Central memory CD4-positive, alpha-beta T cell (primary cell): ENCODE measurements around the gene TLCD3A.
"Not testable (repeated sequence)": the region's sequence is repeated elsewhere in the genome, so short reads cannot be mapped to it uniquely, and the experiment has no call there.

Experiments used
- DNase-seq: peaks from one replicate; pipeline ENCODE4 v3.0.0; 2022

Gene TLCD3A

DNA sequence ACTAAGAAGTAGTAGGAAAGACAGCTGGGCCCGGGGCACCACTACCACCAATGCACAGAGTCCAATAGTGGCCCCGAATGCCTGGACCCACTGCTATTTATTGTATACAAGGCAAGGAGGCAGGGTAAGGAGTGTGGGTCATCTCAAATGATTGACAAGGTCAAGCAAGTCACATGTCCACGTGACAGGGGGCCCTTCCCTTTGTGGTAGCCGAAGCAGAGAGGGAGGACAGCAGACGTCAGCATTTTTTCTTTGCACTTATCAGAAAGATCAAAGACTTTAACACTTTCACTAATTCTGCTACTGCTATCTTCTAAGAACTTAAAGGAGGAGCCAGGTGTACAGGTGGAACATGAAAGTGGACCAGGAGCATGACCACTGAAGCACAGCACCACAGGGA, 24.3 kb upstream of the TLCD3A start:
- no peak for DNase-seq

DNA sequence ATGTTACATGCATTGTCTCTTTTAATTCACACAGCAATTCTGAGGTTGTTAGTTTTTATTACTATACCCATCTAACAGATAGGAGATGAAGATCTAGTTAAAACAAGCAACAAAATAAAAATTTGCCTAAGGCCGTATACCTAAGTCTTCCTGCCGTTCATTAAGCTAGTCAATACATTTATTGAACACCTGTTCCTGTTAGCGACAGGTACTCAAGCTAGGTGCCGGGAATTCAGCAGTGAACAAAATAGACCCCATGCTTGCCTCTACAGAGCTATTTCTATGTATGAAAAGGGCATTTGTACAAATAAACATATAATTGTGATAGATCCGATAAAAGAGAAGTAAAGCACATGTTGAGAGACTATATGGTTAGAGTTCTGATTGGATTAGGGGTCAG, 14.3 kb upstream of the TLCD3A start:
- DNase-seq, result no peak

DNA sequence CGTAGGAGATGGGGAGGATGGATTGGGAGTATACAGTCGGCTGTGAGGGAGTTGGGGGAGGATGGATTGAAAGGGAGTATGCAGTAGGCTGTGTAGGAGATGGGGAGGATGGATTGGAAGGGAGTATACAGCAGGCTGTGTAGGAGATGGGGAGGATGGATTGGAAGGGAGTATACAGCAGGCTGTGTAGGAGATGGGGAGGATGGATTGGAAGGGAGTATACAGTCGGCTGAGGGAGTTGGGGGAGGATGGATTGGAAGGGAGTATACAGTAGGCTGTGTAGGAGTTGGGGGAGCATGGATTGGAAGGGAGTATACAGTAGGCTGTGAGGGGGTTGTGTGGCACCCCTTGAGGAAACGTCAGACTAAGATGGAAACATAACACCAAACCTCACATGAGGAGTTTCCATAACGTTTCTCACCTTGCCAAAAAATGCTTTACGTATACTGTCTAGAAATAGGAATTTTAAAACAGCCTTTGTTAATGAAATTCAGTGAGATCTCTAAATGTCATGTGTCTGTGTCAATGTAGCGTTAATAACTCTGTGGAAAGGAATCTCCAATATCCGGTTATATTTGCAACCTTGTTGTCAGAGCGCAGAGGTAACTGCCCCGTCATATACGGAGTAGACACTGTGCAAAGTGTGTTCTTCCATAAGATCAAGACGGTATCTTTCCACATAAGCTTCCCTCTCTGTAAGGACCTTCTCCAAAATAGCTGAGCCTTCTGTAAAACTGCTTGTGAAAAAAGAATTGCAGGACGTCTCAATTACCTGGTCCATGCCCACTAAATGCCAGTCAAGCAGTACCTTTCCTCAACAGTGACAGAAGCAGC, 11.5 kb upstream of the TLCD3A start:
- DNase-seq, result no peak

DNA sequence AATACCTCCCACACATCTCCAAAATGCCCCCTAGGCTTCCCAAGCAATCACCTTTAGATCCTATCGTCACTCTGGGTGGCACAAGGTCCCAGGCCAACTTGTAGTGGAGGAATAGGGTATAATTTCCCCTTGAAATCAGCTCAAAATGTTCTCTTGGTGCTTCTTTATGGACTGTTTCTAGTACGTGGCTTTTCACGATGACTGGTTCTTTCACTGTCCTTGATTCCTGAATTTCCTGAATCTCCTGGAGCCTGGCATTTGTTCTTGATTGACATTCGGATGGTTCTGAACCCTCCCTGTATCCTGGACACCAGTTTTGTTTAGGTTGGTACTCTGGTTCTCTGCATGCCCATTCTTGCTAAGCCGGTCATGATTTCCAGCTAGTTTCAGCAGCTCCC, 10.9 kb upstream of the TLCD3A start:
- DNase-seq, result no peak

DNA sequence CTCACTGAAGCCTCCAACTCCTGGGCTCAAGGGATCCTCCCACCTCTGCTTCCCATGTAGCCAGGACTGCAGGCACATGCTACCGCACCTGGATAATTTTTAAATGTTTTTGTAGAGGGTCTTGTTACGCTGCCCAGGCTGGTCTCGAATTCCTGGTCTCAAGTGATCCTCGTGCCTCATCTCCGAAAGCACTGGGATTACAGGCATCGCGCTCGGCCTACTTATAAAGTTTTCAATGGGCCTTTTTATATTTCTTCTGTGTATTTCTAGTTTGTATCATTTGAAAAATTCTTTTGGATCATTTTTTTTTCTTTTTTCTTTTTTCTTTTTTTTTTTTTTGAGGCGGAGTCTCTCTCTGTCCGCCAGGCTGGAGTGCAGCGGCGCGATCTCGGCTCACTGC, 7.3 kb upstream of the TLCD3A start:
- no peak for DNase-seq

DNA sequence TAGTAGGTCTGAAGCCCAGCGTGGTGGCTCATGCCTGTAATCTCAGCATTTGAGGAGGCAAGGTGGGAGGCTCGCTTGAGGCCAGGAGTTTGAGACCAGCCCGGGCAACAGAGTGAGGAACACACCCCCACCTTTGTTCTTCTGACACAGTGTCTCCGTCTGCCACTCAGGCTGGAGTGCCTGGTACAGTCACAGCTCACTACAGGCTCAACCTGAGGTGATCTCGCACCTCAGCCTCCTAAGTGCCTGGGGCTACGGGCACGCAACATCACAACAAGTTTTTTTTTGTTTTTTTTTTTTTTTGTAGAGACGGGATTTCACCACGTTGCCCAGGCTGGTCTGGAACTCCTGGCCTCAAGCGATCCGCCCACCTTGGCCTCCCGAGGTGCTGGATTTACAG, 6.7 kb upstream of the TLCD3A start:
- no peak for DNase-seq

DNA sequence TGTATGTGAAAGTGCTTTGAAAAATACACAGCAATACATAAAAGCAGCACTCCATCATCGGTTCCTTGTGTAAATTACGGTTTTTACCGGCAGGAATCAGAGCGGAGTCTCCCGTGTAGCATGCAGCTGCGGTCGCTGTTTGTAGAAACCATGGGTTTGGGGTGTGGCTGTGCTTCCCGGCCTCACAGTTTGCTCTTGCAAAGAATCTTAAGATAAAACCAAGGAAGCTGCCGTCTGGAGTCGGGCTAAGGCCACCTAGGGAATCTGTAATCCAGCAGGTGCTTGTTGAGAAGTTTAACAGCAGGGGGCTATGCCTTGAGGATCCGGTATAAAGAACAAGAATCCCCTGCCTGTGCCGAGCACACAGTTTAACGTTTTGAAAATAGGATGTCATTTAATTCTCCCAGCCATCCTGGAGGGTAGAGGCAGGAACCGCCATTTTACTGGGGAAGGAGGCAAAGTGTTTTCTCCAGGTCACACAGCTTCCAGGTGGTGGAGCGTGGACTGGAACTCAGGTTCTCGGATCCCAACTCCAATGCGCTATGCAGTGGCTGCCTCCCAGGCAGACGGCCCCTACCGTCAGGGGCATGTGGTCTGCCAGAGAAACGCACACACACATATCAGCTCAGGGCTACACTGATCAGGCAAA, 6.0 kb upstream of the TLCD3A start:
- DNase-seq, result no peak

DNA sequence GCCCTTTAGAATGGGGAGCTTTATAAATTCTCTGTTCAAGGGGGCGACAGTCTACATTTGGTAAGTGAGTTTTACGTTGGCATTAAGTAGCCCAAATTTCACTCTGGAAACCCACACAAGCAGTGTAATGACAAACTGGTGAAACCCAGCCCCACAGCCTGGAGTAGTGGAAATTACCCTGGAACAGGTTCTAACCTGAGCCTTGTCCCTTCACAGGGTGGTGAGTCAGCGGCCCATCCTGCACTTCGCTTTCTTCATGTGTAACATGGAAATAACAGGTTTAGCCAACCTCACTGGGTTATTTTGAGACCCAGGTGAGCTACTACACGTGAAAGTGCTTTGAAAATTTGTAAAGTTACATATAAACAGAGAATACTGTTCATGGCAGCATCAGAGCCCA, 3.5 kb upstream of the TLCD3A start:
- DNase-seq, result no peak

DNA sequence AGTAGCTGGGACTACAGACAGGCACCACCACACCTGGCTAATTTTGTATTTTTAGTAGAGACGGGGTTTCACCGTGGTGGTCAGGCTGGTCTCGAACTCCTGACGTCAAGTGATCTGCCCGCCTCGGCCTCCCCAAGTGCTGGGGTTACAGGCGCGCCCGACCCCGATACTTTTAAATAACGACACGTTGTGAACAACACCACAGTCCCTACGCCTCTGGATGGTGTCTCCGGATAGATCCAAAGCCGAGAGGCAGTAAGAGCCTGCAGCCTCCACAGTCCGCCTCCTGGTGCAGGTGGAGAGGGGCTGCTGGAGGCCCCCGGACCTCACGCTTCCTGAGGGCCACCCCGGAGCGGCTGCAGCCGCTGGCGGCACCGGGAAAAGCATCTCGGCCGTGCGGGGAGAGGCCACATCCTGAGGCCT, 741 bp upstream of the TLCD3A start:
- no peak for DNase-seq

DNA sequence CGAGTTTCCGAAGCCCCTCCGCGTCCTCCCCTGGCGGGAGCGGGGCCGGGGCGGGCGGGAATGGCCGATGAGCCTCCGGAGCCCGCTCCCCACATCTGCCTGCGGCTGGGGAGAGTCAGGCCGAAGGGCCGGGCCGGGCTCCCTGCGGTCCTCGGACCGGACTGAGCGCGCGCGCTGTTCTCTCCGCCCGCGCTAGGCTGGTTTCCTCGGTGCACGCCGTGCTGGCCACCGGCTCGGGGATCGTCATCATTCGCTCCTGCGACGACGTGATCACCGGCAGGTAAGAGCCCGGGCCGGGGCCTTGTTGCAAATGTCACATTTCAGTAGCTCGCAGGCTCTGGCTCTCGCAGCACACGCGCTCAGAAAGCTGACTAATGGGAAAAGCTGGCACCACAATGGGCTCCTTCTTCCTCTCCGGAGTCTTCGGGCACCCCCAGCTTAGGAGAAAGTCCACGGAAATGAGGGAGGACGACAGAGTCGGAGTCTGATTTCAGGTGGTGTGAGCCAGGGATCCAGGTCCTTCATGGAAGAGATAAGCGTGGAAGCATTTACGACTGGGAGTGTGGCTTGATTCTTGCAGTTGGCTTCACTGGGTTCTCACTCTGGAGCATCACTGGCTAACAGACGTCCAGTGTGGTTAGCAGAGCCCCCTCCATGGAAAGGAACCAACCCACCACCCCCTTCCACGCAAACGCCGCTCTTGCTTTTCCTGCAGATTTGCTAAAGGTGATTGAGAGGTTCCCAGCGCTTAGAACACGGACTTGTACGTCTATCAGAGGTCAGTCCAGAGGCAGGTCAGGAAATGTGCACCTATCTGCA, 715 bp downstream of the TLCD3A start:
- DNase-seq, result no peak

DNA sequence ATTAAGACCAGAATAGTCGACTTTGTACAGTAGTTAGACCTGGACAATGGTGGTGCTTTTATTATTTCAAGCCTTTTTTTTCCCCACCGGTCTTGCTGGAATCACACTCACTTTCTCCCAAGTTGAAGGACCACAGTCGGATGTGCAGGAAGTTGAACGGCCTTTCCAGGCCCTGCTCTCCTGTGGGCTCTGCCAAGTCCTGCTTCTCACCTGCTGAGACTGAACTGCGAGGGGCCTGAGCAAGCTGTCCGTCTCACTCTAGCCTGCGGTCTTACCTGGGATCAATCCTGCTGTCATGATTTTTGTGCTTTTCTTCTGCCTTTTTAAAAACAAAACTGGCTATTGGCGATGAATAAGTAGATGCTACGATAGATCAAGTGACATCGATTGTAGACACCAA, 1.3 kb downstream of the TLCD3A start:
- no peak for DNase-seq

DNA sequence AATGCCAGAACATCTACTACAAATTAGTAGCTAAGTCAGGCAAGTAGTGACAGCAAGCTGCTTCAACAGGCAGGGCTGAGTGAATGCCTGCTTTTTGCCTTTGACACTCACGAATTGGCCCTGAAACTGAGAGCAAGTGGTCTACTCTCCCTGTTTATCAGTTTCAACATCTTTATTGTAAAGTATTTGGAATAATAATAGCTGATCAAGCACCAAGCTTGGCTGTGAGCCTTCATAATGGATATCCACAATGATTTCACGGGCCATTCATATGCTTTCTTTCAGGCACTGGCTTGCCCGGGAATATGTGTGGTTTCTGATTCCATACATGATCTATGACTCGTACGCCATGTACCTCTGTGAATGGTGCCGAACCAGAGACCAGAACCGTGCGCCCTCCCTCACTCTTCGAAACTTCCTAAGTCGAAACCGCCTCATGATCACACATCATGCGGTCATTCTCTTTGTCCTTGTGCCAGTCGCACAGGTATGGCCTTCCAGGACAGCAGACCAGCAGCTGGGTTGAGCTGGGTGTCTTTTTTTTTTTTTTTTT, 5.2 kb downstream of the TLCD3A start:
- no peak for DNase-seq

DNA sequence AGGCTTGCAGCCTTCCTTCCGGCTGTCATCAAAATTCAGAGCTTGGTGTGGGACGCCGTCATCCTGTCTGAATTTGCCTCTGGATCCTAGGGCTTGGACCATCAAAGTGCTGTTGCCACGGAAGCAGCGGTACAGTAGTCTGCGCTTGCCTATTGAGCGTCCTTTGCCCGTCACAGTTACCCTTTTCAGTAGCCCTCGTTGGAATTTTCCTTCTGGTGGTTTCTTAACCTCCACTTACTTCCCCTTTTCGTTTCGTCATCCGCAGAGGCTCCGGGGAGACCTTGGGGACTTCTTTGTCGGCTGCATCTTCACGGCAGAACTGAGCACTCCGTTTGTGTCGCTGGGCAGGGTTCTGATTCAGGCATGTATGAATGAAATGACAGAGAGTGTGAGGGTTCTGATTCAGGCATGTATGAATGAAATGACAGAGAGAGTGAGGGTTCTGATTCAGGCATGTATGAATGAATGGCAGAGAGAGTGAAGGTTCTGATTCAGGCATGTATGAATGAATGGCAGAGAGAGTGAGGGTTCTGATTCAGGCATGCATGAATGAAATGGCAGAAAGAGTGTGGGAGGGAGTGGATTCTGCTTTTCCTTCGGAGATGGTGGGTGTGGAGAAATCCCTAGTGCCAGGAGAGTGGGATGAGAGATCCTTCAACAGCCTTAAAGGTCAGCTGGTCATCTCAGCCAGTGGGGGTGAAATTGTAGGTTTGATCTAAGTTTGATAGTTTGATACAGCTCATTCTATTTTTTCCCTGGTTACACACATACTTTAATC, 8.0 kb downstream of the TLCD3A start:
- peak; percentile 42 for DNase-seq

DNA sequence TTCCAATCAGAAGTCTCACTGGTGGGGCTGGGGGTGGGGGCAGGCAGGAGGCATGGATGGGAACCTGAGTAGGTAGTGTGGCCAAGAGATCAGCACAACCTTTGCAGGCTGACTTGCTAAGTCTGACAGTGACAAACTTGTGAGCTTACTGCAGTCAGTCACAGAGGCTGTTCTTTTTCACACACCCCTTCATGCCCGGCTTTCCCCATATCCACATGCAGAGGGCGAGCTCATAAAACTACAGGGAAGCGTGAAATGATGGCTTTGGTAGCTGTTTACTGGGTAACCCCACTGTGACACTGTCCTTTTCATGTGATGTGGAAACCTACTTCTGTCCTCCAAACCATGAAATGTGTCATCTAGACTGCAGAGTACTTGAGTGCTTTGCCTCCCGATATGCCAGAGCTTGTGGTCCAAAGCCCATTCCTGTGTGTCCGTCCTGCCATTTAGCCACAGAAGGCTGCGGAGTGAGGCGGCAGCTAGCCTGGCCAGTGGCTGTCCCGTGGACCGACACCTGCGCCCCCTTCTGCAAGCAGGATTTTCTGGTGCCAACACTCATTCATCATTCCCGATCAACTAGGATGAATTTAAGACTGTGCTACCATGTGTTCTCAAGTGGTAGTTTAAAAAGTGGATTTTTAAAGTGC, 9.9 kb downstream of the TLCD3A start:
- no peak for DNase-seq

DNA sequence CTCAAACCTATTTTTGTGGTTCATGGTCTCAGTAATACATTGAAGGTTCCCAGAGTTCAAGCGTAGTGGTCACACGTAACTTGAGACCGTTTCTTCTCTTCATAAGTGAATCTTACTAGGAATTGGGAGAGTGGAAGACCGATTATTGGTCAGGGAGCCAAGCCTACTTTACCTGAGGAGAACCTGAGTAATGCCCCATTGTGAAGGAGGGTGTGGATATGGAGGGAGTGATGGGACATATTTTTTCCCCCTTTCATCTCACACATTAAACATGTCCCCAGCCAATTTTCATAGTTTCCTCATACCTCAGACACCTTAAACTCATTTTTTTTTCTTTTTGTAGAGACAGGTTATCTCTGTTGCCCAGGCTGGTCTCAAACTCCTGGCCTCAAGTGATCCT, 10.7 kb downstream of the TLCD3A start:
- no peak for DNase-seq

DNA sequence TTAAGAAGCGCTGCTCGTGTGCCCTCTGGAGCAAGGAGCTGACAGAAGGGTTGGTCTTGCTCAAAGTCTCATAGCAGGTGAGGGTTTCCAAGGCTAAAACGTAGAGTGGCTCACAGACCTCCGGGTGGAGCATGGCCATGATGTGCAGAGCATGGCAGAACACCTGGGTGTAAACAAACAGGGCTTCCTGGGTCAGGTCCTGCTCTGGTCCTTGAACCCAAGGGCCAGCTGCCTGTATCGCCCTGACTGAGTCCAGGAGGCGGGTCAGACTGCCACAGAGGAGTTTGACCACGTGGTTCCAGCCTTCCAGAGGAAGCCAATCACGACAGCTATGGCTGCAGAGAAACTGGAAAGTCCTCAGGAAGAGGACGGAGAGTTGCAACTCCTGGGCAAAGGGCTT, 12.5 kb downstream of the TLCD3A start:
- no peak for DNase-seq

DNA sequence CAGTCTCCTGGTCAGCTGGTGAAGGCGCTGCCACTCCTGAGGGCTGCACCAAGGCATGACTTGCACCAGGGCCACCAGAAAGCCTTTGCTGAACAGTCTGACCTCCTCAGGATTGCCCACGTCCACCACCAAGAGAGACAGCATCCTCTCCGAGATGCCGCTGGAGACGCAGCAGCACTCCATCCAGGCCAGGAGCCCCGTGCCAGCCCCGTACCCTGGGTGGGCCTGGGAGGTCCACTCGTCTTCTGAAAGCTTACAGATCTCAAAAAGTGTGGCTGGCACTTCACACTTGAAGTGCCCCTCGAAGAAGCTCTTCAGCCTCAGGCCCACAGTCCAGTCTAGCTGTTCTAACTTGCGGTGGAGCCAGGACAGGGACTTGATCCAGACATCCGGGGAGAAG, 13.0 kb downstream of the TLCD3A start:
- DNase-seq, result no peak

DNA sequence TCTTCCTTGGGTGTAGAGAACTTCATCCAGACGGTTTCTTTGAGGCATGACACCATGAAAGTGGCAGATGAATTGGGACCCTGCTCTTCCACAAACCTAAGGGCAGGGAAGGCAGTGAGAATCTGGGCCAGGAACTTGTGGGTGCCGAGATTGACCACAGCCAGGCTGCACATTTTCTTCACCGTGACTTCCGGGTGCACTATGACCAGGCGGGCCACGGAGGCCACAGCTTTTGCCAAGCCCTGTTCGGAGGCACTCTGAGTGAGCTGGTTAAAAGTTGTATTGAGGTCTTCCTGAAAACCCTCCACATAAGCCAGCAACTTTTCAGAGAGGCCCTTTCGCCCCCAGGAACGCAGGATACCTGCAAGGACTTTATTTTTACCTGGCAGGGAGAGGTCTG, 13.8 kb downstream of the TLCD3A start:
- no peak for DNase-seq

DNA sequence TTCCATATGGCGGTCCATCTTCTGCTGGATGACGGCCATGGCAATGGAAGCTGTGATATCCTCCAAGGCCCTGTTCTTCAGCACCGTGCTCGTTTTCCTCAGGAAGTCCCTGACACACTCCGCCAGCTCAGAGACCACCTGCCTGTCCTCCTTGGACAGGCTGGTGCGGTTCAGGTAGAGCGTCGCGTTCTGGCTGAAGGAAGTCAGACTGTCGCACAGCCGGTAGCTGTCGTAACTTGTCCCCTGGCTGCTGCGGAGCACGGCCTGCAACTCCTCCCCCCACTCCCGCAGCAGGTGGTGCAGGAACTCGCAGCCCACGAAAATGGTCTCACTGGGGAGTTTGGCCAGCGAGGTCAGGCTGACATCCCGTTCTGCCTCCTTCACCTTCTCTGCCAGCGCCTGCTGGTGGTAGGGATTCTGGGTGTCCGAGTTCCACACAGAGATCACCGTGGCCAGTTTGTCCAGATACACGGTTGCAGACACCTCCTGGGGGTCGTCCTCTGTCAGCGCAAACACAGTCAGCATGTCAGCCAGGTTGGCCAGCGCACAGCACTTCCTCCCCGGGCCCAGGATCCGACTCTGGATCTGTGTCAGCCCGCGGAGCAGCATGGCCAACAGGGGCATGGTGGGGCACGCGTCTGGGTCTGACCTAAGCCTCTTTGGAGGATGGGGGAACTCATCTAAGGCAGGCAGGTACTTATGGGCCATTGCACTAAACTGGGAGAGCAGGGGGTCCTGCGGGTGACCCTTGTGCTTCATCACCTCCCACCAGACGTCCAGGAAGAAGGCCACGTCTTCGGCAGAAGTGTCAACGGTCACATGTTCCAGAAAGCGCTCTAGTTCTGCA, 14.6 kb downstream of the TLCD3A start:
- DNase-seq, result no peak

DNA sequence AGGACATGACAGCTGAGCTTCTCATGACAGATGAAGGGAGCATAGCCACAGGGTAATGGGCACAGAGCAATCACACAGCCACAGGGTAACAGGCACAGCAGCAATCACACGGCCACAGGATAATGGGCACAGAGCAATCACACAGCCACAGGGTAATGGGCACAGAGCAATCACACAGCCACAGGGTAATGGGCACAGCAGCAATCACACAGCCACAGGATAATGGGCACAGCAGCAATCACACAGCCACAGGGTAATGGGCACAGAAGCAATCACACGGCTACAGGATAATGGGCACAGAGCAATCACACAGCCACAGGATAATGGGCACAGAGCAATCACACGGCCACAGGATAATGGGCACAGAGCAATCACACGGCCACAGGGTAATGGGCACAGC, 16.2 kb downstream of the TLCD3A start:
- DNase-seq, result not testable (repeated sequence)

DNA sequence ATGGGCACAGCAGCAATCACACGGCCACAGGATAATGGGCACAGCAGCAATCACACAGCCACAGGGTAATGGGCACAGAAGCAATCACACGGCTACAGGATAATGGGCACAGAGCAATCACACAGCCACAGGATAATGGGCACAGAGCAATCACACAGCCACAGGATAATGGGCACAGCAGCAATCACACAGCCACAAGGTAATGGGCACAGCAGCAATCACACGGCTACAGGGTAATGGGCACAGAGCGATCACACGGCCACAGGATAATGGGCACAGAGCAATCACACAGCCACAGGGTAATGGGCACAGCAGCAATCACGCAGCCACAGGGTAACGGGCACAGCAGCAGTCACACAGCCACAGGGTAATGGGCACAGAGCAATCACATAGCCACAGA, 17.0 kb downstream of the TLCD3A start:
- not testable (repeated sequence) for DNase-seq
